HEK293 (cell line): ENCODE data around the gene ANKEF1.

Experiments
- CTCF ChIP-seq: fragments of 450-650 bp; formaldehyde crosslinking; IDR thresholded peaks from 2 replicates; pipeline ENCODE4 v1.5.1; 2016; ENCODE audit warnings: missing biosample characterization, missing genetic modification characterization
- MYNN ChIP-seq: fragments of 450-650 bp; formaldehyde crosslinking; IDR thresholded peaks from 2 replicates; pipeline ENCODE4 v1.5.1; 2016; ENCODE audit warnings: missing biosample characterization, missing genetic modification characterization, borderline replicate concordance
- ZNF114 ChIP-seq: fragments of 450-650 bp; formaldehyde crosslinking; IDR thresholded peaks from 2 replicates; pipeline ENCODE4 v1.5.0; 2017; ENCODE audit warnings: missing biosample characterization, missing genetic modification characterization
- ZNF266 ChIP-seq: fragments of 450-650 bp; formaldehyde crosslinking; IDR thresholded peaks from 2 replicates; pipeline ENCODE4 v1.5.1; 2016; ENCODE audit warnings: missing biosample characterization, missing genetic modification characterization, low read depth
- ZNF629 ChIP-seq: fragments of 450-650 bp; formaldehyde crosslinking; IDR thresholded peaks from 2 replicates; pipeline ENCODE4 v1.5.1; 2017; ENCODE audit warnings: missing biosample characterization, missing genetic modification characterization
- ZNF639 ChIP-seq: fragments of 450-650 bp; formaldehyde crosslinking; IDR thresholded peaks from 2 replicates; pipeline ENCODE4 v1.5.1; 2016; ENCODE audit warnings: missing biosample characterization, missing genetic modification characterization
- ZNF747 ChIP-seq: fragments of 450-650 bp; formaldehyde crosslinking; IDR thresholded peaks from 2 replicates; pipeline ENCODE4 v1.5.1; 2016; ENCODE audit warnings: missing biosample characterization, missing genetic modification characterization

GRCh38 chr20:10023911-10024310 is 10.9 kb upstream of the ANKEF1 start:
- TF ChIP-seq CTCF (tag by site-specific recombination) (no peak), ZNF747 (tag by site-specific recombination) (no peak), ZNF629 (tag by site-specific recombination) (no peak), ZNF266 (tag by site-specific recombination) (no peak), MYNN (tag by site-specific recombination) (no peak), ZNF114 (tag by site-specific recombination) (no peak), ZNF639 (tag by site-specific recombination) (no peak)
